Body of pancreas (tissue), 4 donors: Measurements from ENCODE around the gene IQCC. TPM values are rescaled to one million over a fixed set of nuclear protein-coding genes. Genes with fewer than 3 reads are reported as not detected.
A peak's percentile ranks its signal among the peaks of the same experiment; 100 is the strongest.

ENCODE experiments used
- ATAC-seq: fragments of 150-250 bp; one replicate; pipeline ENCODE4 v1.9.1; 2016
- DNase-seq, 4 donors: peaks; one replicate each; pipeline ENCODE4 v3.0.0-alpha.2; 2019
- H3K27ac ChIP-seq, 4 donors: fragments of 200-600 bp; sonication (generic); 1 replicate in 3 of 4; 2 replicates in 1 of 4; pipeline versions ENCODE4 v1.5.1 to v1.6.1; 2016 to 2019; ENCODE audit warnings: mild to moderate bottlenecking in 1 of 4, mixed read lengths in 1 of 4, moderate library complexity in 1 of 4
- H3K27me3 ChIP-seq, 2 donors: fragments of 200-600 bp; sonication (generic); one replicate each; pipeline ENCODE4 v1.6.0; 2016; ENCODE audit warnings: mild to moderate bottlenecking in 1 of 2
- H3K36me3 ChIP-seq, 2 donors: fragments of 200-600 bp; sonication (generic); replicated peaks in 1 of 2; 2 replicates each; pipeline ENCODE4 v1.5.1; 2016; ENCODE audit warnings: low read depth in 2 of 2; ENCODE audit not compliant: insufficient read depth in 1 of 2
- H3K4me1 ChIP-seq: fragments of 200-600 bp; sonication (generic); one replicate; pipeline ENCODE4 v1.6.0; 2016
- H3K4me3 ChIP-seq, 2 donors: fragments of 200-600 bp; sonication (generic); 1 replicate in 1 of 2; 2 replicates in 1 of 2; pipeline ENCODE4 v1.5.1; 2016 to 2019
- H3K9me3 ChIP-seq, 3 donors: fragments of 200-600 bp; sonication (generic); 1 replicate in 2 of 3; 2 replicates in 1 of 3; pipeline ENCODE4 v1.5.1; 2016
- CTCF ChIP-seq, 7 experiments: fragments of 450-650 bp in 4 of 7; fragments of 200-600 bp in 3 of 7; sonication (generic) in 3 of 7; IDR thresholded peaks; one replicate each; pipeline ENCODE4 v1.5.1; 2016 to 2019; ENCODE audit warnings: antibody characterized with exemption in 7 of 7
- POLR2A ChIP-seq, 3 donors: fragments of 450-650 bp; IDR thresholded peaks; one replicate each; pipeline ENCODE4 v1.6.1; 2016; ENCODE audit warnings: antibody characterized with exemption in 3 of 3, mild to moderate bottlenecking in 2 of 3
- WGBS, 2 donors: methylation state at CpG; one replicate each; pipeline ENCODE4 v1.1.5; 2017; 5-methylcytosine and 5-hydroxymethylcytosine counted together
- intact Hi-C: fragments of 100-400 bp; cut with DNase I; formaldehyde crosslinking; loops from one replicate; pipeline ENCODE4 v1.15.1; 2023
- total RNA-seq, 2 donors: library from RNA; depleted of rRNA; stranded (reverse); fragments of >200 nt; gene quantifications; one replicate each; pipeline ENCODE4 v1.1.0, GENCODE V29; 2016

Gene IQCC
- total RNA-seq, 2 donors from 2014 or later: 1.8 to 5.3 TPM

GRCh38 chr1:32239337-32239736 lies 33.9 kb downstream of the IQCC start:
- Histone ChIP-seq H3K9me3 (no peaks in the 10 kb centered on the region), H3K27me3 (no peaks in the 10 kb centered on the region), H3K27ac (peak overlapping the region; percentile 83 to 95 (median 90)), H3K4me1 (peaks cover 46% of the 10 kb centered on the region), H3K36me3 (no peaks in the 10 kb centered on the region), H3K4me3 (no peak overlapping the region)
- TF ChIP-seq CTCF (IDR thresholded peaks at IDR 0.05) (no peak), POLR2A (IDR thresholded peaks at IDR 0.05) (no peak)
- intact Hi-C loops: loop anchor here (10.0 kb wide), 1 partner anchor 55 kb away; the partner anchor contains the start of gene HDAC1
- peak in 2 of 4 donors; percentile 41 to 53 for DNase-seq
- ATAC-seq: no peak
- 20 to 25% methylated on average over 2 to 4 of the region's 4 CpGs for WGBS, 2 donors

- WGBS, 2 donors: 19 to 20% methylated on average over 2 to 20 of the region's 20 CpGs
- H3K4me1 ChIP-seq: peaks cover 46% of the 10 kb centered on the region
- H3K36me3 ChIP-seq: no peaks in the 10 kb centered on the region
- TF ChIP-seq POLR2A (IDR thresholded peaks at IDR 0.05) (no peak), CTCF (IDR thresholded peaks at IDR 0.05) (no peak)
- peak; percentile 4 for ATAC-seq
- intact Hi-C loops: loop anchor here (10.0 kb wide), 1 partner anchor 55 kb away; the partner anchor contains the start of gene HDAC1
- H3K27me3 ChIP-seq: no peaks in the 10 kb centered on the region
- peak overlapping the region; percentile 83 to 95 (median 90) for H3K27ac ChIP-seq
- H3K9me3 ChIP-seq: no peaks in the 10 kb centered on the region
- peak overlapping the region in 1 of 2 donors; percentile 75 for H3K4me3 ChIP-seq
- DNase-seq: peak; percentile 28 to 55 (median 41)
Measured at GRCh38 chr1:32239790-32240139, 34.3 kb downstream of the IQCC start.

- Histone ChIP-seq H3K9me3 (no peaks in the 10 kb centered on the region), H3K4me1 (peaks cover 45% of the 10 kb centered on the region), H3K4me3 (peak overlapping the region; percentile 35 to 75), H3K36me3 (no peaks in the 10 kb centered on the region), H3K27ac (peak overlapping the region; percentile 83 to 95 (median 90)), H3K27me3 (no peaks in the 10 kb centered on the region)
- intact Hi-C loops: no loop called here
- DNase-seq (peak; percentile 90 to 94 (median 94)), ATAC-seq (peak; percentile 88)
- 1% methylated on average over 26 to 53 of the region's 62 CpGs for WGBS, 2 donors
- TF ChIP-seq CTCF (IDR thresholded peaks at IDR 0.05): peak in 6 of 7 experiments; percentile 5 to 54 (median 38)
- peak; percentile 91 to 93 (median 92) for TF ChIP-seq POLR2A (IDR thresholded peaks at IDR 0.05)
Measured at GRCh38 chr1:32240140-32240951, 34.9 kb downstream of the IQCC start.

- peak overlapping the region; percentile 35 to 75 for H3K4me3 ChIP-seq
- peak overlapping the region; percentile 83 to 95 (median 90) for H3K27ac ChIP-seq
- no peak for TF ChIP-seq CTCF (IDR thresholded peaks at IDR 0.05)
- peak; percentile 63 to 72 (median 68) for TF ChIP-seq POLR2A (IDR thresholded peaks at IDR 0.05)
- DNase-seq (peak; percentile 76 to 89 (median 84)), ATAC-seq (peak; percentile 71)
- intact Hi-C loops: no loop called here
- peaks cover 37% of the 10 kb centered on the region for H3K4me1 ChIP-seq
- no peaks in the 10 kb centered on the region for H3K27me3 ChIP-seq
- no peaks in the 10 kb centered on the region for H3K36me3 ChIP-seq
- no peaks in the 10 kb centered on the region for H3K9me3 ChIP-seq
- WGBS, 2 donors: 0% methylated on average over 20 to 54 of the region's 55 CpGs
Measured at GRCh38 chr1:32241001-32241763, 35.7 kb downstream of the IQCC start.
